ENCODE results near the gene COL11A1.
"Not testable (repeated sequence)": the region's sequence is repeated elsewhere in the genome, so short reads cannot be mapped to it uniquely, and the experiment has no call there.

COL11A1 gene

DNA sequence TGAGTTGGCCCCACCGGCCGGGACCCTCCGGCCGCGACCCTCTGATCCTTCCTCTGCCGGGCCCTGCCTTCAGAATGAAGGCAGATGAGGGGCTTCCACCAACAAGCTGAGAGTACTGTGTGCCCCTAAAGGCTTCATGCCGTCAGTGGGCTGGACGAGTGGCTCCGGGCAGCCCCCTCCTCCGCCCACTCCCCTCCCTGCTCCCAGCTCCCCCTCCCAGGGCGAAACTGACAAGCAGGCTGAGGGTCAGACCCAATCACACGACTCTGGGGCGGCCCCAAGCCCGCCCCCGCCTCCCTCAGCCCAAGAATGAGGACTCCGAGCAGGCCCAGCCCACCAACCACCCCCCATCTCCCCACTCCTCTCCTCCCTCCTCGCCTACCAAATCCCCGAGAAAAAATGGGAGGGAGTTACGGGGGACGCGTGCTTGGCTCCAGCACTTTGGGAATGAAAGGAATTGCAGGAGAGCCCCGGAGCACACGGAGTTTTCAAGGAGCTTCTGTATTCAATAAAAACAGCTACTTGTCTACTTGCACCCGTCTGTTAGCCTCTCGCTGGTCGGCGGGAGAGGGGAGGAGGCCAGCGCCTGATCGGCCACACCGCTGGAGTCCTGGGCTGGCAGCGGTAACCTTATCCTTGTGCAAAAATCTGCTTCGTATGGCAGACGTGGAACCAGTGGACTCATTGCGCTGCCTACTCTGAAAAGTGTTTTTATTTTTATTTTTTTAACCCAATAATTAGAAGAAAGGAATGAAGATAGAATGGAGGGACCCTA is at the start of gene COL11A1:
TSS of gene COL11A1 (minus strand) at position 147 of the 775 bp plus-strand sequence. CDS start 344 bp downstream, outside the sequence.
- DNase-seq (ENCODE audit: low spot score): no peak

DNA sequence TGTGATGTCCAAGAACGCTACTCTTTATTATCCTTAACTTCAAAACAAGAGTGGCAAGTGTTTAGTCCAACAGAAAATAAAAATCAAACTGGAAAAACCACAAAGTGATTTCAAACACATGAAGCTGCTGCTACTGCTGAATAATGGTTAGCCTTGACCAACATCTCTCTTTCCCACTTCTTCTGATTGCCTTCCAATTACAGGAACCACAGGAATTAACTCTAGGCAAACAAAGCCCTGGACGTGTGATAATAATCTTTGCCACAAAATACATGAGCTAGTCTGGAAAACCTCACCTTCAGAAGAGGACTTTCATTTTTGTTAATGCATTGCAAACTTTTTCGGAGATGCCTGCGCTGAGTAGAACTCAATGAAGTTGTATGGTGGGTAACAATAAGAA is 48.6 kb upstream of the COL11A1 start:
- no peak for DNase-seq (ENCODE audit: low spot score)

DNA sequence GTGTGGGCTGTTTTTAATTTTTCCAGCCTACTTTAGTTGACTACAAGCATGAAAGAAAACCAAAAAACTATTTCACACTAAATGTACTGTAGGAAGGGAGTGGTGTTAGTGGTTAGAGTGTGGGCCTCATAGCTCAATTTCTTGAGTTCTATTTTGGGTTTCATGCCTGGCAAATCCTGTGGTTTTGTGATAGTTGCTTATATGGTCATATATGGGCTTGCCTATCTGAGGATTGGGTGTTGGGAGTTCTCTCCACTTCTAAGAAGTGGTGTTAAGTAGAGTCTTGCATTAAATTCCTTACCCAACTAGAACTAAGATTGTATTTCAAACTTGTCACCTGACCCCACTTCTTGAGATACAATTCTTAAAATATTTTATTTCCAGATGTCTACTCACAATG is 37.8 kb upstream of the COL11A1 start:
- no peak for DNase-seq (ENCODE audit: low spot score)

DNA sequence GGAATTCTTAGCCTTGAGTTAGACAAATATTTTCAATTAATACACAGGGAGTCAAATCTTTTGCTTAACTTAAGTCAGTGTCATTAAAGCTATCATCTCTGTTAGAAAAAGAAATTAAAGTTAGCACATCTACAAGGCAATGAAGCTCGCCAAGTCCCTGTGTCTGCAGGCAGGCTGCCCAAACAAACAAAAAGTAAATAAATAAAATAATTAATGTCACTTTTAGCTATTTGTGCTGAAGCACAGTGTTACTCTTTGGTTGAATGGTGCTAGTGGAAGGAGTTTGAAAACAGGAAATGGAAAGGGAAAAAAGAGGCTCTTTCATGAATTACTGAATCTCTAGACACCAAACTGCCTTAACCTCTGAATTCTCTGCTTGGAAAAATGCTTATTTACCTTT is 37.1 kb upstream of the COL11A1 start:
- DNase-seq (ENCODE audit: low spot score): no peak

DNA sequence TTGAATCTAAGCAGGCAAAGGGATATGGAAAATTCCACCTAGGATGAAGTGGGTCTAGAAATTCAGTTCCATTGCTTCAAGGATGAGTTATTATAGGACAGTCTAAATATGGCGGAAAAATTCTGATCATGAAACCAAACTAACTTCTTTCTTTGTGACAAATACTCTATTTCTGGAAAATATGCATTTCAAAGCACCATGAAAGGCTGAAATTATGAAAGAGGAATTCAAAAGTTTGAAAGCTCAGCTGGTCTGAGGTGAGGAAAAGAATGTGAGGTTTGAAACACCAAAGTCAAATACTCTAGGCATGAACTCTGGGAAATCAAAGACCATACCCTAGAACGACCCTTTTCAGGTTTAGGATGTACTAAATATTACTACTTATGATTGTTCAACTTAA is 36.4 kb upstream of the COL11A1 start:
- DNase-seq (ENCODE audit: low spot score): no peak

DNA sequence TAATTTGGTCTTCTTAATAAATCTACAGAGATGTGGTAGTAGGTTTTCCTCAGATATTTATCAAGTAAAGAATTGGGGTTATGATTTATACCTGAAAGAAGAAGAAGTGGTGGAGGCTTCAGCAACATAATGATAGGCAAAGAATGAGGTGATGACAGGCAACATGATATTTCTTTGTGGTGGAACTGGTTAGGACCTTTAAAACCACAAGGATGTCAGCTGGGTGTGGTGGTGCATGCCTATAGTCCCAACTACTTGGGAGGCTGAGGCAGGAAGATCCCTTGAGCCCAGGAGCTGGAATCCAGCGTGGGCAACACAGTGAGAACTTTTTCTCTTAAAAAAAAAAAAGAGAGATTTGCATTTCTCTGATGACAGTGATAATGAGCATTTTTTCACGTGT is 34.1 kb upstream of the COL11A1 start:
- no peak for DNase-seq (ENCODE audit: low spot score)

DNA sequence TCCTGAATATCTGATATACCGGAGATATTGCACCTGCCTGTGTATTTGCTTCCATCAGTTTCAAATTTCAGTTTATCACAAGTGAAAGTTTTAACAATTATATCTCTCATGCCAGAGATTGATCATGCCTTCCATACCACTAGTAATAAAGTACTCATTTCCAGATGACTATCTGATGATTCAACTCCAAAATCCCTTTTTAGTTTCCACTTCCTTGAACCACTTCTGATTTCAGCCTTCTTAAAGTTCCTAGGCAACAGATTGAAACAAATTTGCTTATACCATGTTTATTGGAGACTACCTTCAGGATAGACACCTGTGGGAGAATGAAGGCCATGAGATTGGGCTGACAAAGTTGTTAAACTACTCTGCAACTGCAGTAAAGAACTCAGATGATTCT is 21.5 kb upstream of the COL11A1 start:
- no peak for DNase-seq (ENCODE audit: low spot score)

DNA sequence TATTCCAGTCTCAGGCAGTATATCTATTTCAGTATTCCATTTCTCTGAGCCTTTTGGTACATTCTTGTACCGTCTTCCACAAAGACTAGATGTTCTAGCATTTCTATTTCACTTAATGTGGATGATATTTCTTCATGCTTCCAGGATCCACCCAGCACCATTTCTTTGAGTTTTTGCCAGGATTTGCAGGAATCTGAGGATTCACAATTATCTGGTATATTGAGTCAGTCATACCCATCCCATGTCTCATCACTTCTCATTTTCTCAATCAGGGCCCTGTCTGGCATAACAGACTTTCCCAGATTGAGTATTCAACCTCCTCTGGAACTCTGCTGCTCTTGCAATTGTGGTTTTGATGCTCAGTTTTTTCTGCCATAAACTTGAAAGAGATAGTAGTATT is 20.9 kb upstream of the COL11A1 start:
- DNase-seq (ENCODE audit: low spot score): no peak

DNA sequence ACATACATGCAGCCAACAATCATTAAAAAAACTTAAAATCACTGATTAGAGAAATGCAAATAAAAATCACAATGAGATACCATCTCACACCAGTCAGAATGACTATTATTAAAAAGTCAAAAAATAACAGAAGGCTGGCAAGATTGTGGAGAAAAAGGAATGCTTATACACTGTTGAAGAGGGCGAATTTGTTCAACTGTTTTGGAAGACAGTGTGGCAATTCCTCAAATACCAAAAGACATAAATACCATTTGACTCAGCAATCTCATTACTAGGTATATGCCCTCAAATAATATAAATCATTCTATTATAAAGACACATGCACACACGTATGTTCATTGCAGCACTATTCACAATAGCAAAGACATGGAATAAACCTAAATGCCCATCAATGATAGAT is 19.9 kb upstream of the COL11A1 start:
- not testable (repeated sequence) for DNase-seq (ENCODE audit: low spot score)

DNA sequence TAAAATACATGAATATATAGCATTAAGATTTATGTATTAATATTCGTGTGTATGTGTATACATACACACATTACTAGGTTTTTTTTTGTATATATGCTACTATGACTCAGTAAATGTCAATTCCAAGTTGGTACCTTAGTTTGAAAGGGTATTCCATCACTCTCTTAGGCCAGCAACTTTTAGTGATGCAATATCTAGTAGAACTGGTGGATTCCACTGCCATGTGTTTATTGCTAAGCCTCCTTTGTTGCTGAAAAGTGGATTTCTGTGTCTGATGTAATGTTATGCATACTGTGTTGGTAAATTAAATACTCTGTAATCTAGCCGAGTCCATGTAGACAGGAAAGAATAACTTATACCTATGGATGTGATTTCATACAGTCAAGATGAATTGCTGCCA is 16.9 kb upstream of the COL11A1 start:
- DNase-seq (ENCODE audit: low spot score): no peak

DNA sequence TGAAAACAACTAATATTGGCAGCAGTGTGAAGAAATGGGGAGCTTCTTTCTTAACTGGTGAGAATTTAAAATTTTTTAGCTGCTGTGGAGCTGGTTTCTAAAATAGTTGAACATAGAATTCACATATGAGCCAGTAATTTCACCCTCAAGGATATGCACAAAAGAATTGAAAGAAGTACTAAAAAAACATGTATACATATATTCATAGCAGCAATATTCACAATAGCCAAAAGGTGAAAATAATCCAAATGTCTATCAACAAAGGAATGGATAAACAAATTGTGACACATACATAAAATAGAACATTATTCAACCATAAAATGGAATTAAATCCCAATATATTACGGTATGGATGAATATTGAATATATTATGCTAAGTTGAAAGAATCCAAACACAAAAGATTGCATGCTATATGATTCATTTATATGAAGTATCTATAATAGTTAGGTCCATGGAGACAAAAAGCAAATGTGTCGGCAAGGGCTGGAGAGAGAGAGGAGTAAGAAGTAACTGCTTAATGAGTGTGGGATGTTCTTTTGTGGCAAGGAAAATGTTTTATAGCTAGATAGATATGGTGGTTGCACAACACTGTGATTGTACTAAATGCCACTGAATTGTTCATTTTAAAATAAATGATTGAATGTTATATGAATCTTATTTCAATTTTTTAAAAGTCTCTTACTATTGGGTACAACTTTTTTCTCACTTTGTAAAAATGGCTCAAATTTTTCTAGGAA is 14.8 kb upstream of the COL11A1 start:
- no peak for DNase-seq (ENCODE audit: low spot score)

DNA sequence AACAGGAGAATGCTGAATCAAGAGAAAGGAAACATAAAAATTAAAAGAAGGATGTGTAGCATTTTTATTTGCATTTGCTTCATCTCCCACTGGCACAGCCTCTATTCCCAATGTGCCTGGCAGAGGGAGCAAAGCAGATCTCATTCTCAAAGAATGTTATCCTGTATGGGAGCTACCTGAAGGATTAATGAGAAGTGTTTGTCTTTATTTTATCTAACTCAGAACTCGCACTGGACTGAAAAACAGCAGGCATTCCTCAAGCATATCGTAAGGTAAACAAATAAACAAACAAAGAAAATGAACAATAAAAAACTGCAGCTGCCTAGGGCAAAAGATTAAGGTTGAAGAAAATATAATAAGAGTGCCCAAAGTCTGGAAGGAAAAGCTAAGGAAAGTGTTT is 12.7 kb upstream of the COL11A1 start:
- DNase-seq (ENCODE audit: low spot score): no peak

DNA sequence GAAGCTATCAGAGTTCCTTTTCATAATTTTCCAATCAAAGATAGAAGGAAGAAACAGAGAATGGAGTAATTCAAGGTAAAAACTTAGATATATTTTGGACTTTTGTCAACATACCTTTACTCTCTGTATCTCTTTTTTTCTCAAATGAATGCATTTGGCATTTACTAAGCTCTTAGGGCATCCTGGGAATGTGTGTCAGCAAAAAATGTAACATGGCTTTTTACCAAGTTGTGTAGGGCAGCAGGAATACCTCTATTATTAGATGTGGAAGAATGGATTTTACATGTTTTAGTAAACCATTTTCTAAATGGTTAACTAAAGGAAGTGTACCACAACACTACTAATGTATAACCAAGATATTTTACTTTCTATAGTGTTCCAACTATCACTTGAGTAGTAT is 4.2 kb upstream of the COL11A1 start:
- DNase-seq (ENCODE audit: low spot score): no peak

DNA sequence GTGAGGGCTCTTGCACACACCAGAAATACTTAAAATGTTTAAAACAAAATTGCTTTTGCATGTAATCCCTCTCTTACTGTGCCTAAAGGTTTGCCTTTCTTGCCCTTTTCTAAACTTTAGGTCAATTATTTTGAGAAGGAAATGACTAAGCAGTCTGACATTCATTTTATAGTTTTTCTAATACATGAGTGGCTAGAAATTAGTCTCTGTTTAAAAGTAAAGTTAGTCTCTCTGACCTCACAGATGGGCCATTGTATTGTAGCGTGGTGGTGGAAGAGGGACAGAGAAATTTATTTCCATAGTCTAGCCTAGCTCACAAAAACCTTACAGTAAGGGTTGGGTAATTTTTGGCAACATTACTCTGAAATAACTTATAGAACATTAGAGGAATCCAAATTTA is 3.6 kb upstream of the COL11A1 start:
- no peak for DNase-seq (ENCODE audit: low spot score)

DNA sequence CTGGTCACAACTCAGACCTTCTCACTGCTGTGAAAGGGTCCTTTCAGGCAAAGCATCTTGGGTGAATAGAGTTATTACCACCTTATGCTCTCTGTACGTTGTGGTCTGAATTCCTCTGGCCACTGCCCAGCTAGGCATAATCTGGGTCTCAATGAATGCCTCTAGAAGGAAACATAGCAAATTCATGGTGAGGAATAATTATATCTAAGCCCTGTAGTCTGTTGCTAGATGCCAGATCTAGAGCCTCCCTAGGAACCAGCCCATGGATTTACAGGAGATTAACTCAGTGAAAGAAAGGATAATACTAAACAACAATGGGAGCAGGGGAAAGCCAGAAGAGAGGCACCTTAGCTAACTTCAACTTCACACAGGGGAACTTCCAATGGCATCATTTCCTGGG is 2.4 kb upstream of the COL11A1 start:
- no peak for DNase-seq (ENCODE audit: low spot score)

DNA sequence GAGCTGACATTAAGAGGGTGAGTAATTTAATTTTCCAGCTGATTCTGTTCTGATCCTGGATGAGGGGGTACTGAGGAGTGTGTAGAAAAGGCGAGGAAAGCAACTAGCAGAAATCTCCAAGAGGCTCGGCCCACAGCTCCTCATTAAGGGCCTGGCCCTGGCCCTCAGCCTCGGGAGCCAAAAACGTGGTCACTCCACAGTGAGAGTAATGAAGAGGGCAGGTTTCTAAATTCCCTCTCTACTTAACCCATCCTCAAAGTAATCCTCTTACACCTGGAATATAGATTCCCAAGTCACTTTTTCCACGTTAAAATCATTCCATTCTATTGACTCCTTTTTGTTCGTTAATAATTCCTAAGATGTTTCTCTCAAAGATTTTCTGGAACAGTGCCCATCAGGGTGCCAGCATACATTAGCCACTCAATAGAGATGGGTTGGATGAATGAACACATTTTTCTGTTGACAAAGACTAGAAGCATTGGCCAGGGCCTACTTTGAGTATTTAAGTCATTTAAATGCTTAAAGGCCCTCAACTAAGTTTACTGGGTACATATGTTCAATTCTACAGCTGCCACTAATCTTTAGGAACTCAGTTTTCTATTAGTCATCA is 1.1 kb upstream of the COL11A1 start:
- no peak for DNase-seq (ENCODE audit: low spot score)

DNA sequence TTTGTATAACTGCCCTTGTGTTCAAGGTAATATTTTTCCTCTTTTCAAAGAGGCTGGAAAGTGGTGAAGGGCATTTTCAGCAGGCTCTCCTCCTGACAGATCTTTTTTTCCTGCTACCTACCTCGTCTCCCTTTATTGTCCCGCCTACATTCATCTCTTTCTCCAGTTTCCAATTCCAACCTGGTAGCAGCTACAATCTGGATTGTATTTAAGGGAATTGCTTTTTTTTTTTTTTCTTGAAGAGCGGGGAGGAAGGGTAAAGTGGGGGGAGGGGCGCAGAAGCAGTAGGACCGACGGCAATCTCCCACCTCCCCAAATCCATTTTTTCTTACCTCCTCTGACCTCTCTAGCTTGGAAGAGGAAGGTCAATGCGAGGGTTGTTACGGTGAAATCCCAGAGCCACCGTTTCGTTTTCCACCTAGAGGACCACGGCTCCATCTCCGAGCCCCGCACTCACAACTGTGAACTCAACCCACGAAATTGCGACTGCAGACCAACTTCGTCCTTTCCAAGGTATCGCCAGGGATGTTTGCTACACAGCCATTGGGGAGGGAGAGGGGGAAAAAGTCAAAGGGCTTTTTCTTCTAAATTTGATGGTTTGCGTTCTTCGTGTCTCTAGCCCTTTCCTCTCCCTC is 464 bp downstream of the COL11A1 start:
- DNase-seq (ENCODE audit: low spot score): no peak

DNA sequence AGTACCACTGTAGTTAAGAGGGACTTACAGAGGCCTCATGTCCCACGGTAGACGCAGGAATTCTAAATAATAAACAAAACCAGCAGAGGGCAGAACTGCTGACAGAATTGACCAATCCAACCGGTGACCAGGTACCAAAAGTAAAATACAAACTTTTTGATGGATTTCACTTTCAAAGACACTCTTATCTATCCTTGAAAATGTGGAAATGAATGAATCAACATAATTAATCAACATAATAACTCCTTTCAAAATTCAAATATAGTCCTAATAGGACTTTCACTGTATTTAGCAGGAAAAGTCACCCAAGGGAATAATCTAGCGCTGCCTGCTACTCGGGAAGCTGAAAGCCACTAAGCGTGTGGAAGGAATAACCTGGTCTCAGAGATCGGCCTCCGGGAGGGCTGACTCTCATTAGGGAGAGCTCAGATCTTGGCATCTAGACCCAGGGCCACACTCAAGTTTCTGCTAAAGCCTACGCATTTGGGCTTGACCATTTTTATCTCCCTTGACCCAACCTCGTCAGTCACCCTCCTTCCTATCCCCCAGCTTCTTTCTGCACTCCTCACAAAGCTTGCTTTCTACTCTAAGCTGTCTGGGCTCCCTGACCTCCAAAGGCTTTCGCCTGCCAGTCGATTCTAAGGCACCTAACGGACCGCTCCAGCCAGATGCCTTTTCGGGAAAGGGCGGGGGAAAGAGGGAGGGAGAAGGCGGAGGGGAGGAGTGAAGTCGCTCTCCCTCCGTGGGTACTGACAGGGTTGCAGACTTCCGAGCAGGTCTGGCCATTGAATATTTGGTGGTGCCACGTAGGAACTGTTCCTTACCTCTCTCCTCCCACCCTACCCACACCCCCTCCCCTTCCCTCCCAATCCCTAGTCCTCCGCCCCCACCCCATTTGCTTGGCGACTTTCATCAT is 1.6 kb downstream of the COL11A1 start:
- peak; percentile 26 for DNase-seq (ENCODE audit: low spot score)

DNA sequence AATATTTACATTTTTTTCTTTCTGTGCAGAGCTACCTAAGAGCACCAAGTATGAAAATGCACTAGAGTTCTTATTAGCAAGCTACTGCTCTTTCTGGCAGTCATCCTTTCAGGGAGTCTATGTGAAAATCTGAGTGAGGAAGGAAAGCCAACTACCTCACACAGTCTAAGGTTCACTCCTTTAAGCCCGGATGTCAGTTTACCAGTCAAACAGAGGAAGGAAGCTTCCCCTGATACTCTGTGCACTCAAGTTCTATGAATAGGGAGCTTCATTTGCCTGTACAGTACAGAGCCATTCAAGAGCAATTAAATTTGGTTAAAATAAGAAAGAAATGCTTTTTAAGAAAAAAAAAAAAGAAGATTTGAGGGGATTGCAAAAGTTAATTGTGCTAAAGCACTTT is 6.9 kb downstream of the COL11A1 start:
- DNase-seq (ENCODE audit: low spot score): no peak

DNA sequence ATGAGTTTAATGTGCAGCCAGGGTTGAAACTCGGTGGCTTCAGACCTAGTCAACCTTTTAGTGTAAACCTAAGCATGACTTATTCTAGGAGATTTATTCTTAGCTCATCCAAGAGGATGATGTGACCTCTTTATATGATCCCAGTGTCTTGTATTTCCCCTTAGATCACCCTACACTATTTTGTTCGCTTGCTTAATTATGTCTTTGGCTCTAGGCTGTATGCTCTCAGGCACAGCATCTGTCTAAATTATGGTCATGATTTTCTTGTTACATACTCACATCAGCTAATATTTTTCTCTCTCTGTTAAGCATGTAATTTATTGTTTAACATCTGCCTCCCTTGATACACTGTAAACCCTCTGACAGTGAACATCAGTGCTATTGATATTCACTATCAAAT is 19.1 kb downstream of the COL11A1 start:
- no peak for DNase-seq (ENCODE audit: low spot score)

DNA sequence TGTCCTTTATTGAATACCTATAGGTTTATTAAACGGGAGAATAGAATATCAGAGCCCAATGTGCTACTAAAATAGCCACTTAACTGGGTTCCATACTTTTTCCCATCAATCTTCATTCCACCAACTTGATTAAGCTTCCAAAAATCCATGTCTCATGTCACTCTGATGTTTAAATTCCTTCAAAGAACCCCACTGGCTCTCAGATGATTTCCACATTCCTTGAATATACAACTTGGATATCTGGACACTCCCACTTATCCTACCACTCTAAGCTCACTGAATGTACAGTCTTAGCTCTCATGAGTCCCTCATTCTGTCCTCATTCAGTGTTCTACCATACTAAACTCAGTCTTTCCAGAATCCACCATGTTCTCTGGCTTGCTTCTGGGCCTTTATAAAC is 21.1 kb downstream of the COL11A1 start:
- no peak for DNase-seq (ENCODE audit: low spot score)

DNA sequence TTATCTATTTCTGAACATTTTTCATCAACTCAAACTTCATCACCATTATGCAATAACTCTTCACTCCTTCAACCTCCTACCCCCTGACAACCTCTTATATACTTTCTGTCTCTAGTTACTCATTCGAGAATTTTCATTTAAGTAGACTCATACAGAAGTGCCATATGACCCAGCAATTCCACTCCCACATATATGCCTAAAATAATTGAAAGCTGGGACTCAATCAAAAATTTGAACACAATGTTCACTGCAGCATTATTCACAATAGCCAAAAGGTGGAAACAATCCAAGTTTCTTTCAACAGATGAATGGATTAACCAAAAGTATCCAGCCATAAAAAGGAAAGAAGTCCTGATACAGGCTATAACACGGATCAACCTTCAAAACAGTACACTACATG is 24.1 kb downstream of the COL11A1 start:
- DNase-seq (ENCODE audit: low spot score): no peak
